Activated B cell treated with CpG ODN at 0.5 μM for 24 hours (primary cell): Measurements from ENCODE around the gene ANKRD13D. TPM values are rescaled to one million over a fixed set of nuclear protein-coding genes. Genes with fewer than 3 reads are reported as not detected.

ENCODE experiments used
- ATAC-seq: fragments of 200-7000 bp; cut with Tn5 transposase; one replicate; pipeline ENCODE4 v1.10.0; 2021; ENCODE audit warnings: low read depth, mild to moderate bottlenecking, moderate library complexity
- CTCF ChIA-PET: fragments of 350-600 bp; sonication (Branson Sonifier 250); formaldehyde crosslinking; loops from one replicate; lab custom pipeline; 2021; ENCODE audit warnings: antibody characterized with exemption; lab: Charles Lee
- POLR2A ChIA-PET: fragments of 350-600 bp; sonication (Branson Sonifier 250); formaldehyde crosslinking; loops from one replicate; lab custom pipeline; 2021; ENCODE audit warnings: antibody characterized with exemption; lab: Charles Lee
- DNase-seq: peaks from one replicate; pipeline ENCODE4 v3.0.0; 2022
- H3K27ac Mint-ChIP-seq: one replicate; pipeline ENCODE4 v1.8.0; 2020; ENCODE audit warnings: mixed read lengths
- H3K27me3 Mint-ChIP-seq: one replicate; pipeline ENCODE4 v1.8.0; 2021; ENCODE audit warnings: mixed read lengths
- H3K36me3 Mint-ChIP-seq: one replicate; pipeline ENCODE4 v1.8.0; 2021; ENCODE audit warnings: low read depth, mixed read lengths
- H3K4me1 Mint-ChIP-seq: one replicate; pipeline ENCODE4 v1.8.0; 2021; ENCODE audit warnings: mixed read lengths
- H3K4me3 Mint-ChIP-seq: one replicate; pipeline ENCODE4 v1.8.0; 2020; ENCODE audit warnings: mild to moderate bottlenecking, mixed read lengths
- H3K9me3 Mint-ChIP-seq: one replicate; pipeline ENCODE4 v1.8.0; 2020; ENCODE audit warnings: mixed read lengths
- intact Hi-C: fragments of 100-400 bp; cut with micrococcal nuclease; formaldehyde crosslinking; loops from one replicate; pipeline ENCODE4 v1.15.1; 2024
- total RNA-seq: library from RNA; stranded (reverse); gene quantifications from 2 replicates; pipeline ENCODE4 v1.2.3, GENCODE V29; 2022
- TF ChIP-seq, protein P1 (sequence below): fragments of 200-600 bp; IDR thresholded peaks from one replicate; pipeline ENCODE4 v1.8.0; 2022; ENCODE audit warnings: antibody characterized with exemption, mild to moderate bottlenecking

The ANKRD13D gene
- total RNA-seq, 1 donor from 2014 or later = 116 TPM

DNA sequence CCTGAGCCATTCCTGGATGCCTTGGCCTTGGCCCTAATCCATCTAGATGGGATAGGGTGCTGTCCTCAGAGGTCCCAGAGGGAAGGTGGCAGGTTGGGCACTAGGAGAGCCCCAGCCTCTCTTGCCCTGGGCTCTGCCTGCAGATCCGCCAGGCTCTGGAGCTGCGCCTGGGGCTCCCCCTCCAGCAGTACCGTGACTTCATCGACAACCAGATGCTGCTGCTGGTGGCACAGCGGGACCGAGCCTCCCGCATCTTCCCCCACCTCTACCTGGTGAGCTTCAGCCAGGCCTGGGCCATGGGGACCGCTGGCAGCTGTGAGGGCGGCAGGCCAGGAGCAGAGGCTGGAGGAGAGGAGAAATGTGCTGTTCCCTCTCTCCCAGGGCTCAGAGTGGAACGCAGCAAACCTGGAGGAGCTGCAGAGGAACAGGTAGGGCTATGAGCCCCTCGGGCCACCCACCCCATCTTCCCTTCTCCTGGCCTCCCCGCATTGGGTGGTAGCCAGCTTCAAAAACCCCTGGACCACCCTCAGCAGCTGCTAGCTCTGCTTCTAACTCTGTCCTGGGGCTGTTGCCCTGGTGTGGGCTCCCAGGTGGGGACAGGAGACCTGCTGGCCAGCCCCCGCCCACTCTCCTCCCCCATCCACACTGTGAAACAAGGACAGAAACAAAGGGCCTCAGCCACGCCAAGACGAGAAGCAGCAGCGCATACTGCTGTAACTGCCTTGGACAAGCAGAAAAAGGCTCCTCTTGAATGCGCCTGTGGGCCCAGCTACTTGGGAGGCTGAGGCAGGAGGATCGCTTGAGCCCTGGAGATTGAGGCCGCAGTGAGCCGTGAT lies 19.1 kb downstream of the ANKRD13D start:
- no peak overlapping the region for H3K27ac Mint-ChIP-seq
- POLR2A ChIA-PET = interaction anchor here (1.1 kb wide), 1 partner anchor 40 kb away, joined by 3 read pairs; no protein-coding TSS in a partner anchor

DNA sequence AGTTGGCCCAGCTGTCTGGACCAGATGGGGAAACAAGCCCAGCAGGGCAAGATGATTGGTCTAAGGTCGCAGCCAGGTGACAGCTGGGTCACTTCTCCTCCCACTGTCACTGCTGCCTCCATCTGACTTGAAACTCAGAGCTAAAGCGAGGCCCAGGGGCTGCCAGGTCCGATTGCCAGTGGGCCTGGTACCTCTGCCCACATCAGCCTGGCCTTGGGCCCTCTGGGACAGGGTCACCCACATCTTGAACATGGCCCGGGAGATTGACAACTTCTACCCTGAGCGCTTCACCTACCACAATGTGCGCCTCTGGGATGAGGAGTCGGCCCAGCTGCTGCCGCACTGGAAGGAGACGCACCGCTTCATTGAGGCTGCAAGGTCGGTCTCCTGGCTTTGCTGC lies 20.1 kb downstream of the ANKRD13D start:
- peaks cover 13% of the 10 kb centered on the region for H3K4me1 Mint-ChIP-seq
- no peaks in the 10 kb centered on the region for H3K9me3 Mint-ChIP-seq
- CTCF ChIA-PET = interaction anchor here (1.8 kb wide), 1 partner anchor 21 kb away, joined by 4 read pairs; the partner anchor contains the start of gene ANKRD13D
- no peaks in the 10 kb centered on the region for H3K36me3 Mint-ChIP-seq
- H3K27me3 Mint-ChIP-seq = no peaks in the 10 kb centered on the region
- intact Hi-C loops = no loop called here
- POLR2A ChIA-PET = interaction anchor here (1.1 kb wide), 1 partner anchor 41 kb away, joined by 3 read pairs; no protein-coding TSS in a partner anchor
- DNase-seq (no peak), ATAC-seq (no peak)
- no peak overlapping the region for H3K4me3 Mint-ChIP-seq
- TF ChIP-seq, protein P1, sequence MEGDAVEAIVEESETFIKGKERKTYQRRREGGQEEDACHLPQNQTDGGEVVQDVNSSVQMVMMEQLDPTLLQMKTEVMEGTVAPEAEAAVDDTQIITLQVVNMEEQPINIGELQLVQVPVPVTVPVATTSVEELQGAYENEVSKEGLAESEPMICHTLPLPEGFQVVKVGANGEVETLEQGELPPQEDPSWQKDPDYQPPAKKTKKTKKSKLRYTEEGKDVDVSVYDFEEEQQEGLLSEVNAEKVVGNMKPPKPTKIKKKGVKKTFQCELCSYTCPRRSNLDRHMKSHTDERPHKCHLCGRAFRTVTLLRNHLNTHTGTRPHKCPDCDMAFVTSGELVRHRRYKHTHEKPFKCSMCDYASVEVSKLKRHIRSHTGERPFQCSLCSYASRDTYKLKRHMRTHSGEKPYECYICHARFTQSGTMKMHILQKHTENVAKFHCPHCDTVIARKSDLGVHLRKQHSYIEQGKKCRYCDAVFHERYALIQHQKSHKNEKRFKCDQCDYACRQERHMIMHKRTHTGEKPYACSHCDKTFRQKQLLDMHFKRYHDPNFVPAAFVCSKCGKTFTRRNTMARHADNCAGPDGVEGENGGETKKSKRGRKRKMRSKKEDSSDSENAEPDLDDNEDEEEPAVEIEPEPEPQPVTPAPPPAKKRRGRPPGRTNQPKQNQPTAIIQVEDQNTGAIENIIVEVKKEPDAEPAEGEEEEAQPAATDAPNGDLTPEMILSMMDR = no peak
- H3K27ac Mint-ChIP-seq = no peak overlapping the region

More for the DNA sequence above, 19.1 kb downstream of the ANKRD13D start:
- intact Hi-C loops = no loop called here
- TF ChIP-seq, protein P1 = no peak
- DNase-seq (no peak), ATAC-seq (no peak)
- Mint-ChIP-seq H3K4me1 (peaks cover 12% of the 10 kb centered on the region), H3K36me3 (no peaks in the 10 kb centered on the region), H3K27me3 (no peaks in the 10 kb centered on the region), H3K9me3 (no peaks in the 10 kb centered on the region), H3K4me3 (no peak overlapping the region)
- CTCF ChIA-PET = interaction anchor here (1.0 kb wide), 1 partner anchor 9 kb away, joined by 3 read pairs; no protein-coding TSS in a partner anchor

DNA sequence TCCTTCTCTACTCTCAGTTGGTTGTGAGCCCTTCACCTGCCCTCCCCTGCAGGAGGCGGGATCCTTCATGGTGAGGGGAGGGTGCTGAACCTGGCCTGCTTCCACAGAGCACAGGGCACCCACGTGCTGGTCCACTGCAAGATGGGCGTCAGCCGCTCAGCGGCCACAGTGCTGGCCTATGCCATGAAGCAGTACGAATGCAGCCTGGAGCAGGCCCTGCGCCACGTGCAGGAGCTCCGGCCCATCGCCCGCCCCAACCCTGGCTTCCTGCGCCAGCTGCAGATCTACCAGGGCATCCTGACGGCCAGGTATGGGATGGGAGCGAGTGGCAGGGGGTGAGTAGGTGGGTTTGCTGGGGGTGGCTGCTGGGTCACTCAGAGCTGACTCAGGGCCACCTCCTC lies 20.6 kb downstream of the ANKRD13D start:
- intact Hi-C loops = no loop called here
- TF ChIP-seq, protein P1 = no peak
- H3K36me3 Mint-ChIP-seq = no peaks in the 10 kb centered on the region
- ATAC-seq = no peak
- H3K27ac Mint-ChIP-seq = no peak overlapping the region
- POLR2A ChIA-PET = no interaction called here
- no peak overlapping the region for H3K4me3 Mint-ChIP-seq
- peaks cover 11% of the 10 kb centered on the region for H3K4me1 Mint-ChIP-seq
- H3K9me3 Mint-ChIP-seq = no peaks in the 10 kb centered on the region
- H3K27me3 Mint-ChIP-seq = no peaks in the 10 kb centered on the region
- CTCF ChIA-PET = interaction anchor here (1.8 kb wide), 1 partner anchor 21 kb away, joined by 4 read pairs; the partner anchor contains the start of gene ANKRD13D
- no peak for DNase-seq

DNA sequence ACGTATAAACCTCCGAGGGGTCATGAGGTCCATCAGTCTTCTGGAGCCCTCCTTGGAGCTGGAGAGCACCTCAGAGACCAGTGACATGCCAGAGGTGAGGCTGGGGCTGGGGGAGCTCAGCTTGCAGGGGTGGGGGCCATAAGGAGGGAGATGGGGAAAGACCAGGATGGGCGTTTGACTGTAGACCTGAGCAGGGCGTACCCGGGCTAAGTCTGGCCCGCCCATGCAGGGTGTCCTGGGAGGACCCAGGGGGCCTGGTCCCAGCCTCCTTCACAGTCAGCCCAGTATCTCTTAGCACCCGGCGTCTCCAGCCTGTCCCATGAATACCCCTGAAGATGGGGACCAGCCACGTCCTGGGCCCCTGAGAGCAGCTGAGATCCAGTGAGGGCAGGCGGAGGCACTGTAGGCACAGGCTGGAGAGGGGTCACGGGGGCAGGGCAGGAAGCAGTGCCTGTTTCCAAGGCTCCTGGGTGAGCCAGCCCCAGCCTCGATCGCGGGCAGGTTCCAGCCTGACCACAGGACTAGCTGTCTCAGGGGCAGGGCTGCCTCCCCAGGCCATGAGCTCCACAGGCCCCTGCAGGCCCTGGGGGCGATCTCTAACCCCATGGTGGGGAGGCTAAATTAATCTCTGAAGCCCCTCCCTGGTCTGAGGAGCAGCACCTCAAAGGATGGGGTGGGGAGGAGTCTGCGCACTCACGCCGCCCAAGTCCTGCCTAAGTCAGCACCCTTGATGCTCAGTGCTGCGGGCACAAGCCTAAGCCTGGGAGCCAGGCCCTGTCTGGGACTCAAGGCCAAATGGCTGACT lies 21.3 kb downstream of the ANKRD13D start:
- ChIA-PET POLR2A (no interaction called here), CTCF (interaction anchor here (1.8 kb wide), 1 partner anchor 22 kb away, joined by 4 read pairs; the partner anchor contains the start of gene ANKRD13D)
- Mint-ChIP-seq H3K4me1 (peaks cover 11% of the 10 kb centered on the region), H3K27me3 (no peaks in the 10 kb centered on the region), H3K4me3 (no peak overlapping the region), H3K27ac (no peak overlapping the region), H3K9me3 (no peaks in the 10 kb centered on the region), H3K36me3 (no peaks in the 10 kb centered on the region)
- TF ChIP-seq, protein P1 = no peak
- intact Hi-C loops = no loop called here
- ATAC-seq = no peak
- DNase-seq = no peak
